ENCODE measurements around the gene BIRC5. TPM values are rescaled to one million over a fixed set of nuclear protein-coding genes. Genes with fewer than 3 reads are reported as not detected.

BIRC5 gene
- total and polyA plus RNA-seq, 4 experiments from 2014 or later = 0.18 to 0.32 TPM; not detected in 2

- Histone ChIP-seq H3K36me3 (ENCODE audit: insufficient read depth, low read length) (no peaks in the 10 kb centered on the region), H3K9me3 (ENCODE audit: control insufficient read depth in 1 of 2, low read length in 2 of 2) (no peaks in the 10 kb centered on the region), H3K4me3 (ENCODE audit: low read length in 2 of 2) (no peak overlapping the region), H3K27me3 (ENCODE audit: insufficient read depth, low read length) (no peaks in the 10 kb centered on the region), H3K4me1 (ENCODE audit: insufficient read depth, low read length) (no peaks in the 10 kb centered on the region), H3K27ac (ENCODE audit: low read depth, low read length) (no peak overlapping the region)
- H3K36me3 Mint-ChIP-seq = no peaks in the 10 kb centered on the region
- H3K4me3 Mint-ChIP-seq = no peak overlapping the region
- H3K27ac Mint-ChIP-seq = no peak overlapping the region
- ChIA-PET POLR2A (ENCODE audit: partially characterized antibody) (no interaction called here), CTCF (ENCODE audit: partially characterized antibody) (interaction anchor here (3.3 kb wide), 1 partner anchor 27 kb away, joined by 12 read pairs; no protein-coding TSS in a partner anchor)
- H3K4me1 Mint-ChIP-seq = peaks cover 0 to 11% (median 1%) of the 10 kb centered on the region in 4 donors
- DNase-seq = no peak
- intact Hi-C loops (cut with micrococcal nuclease) = no loop called here
- H3K27me3 Mint-ChIP-seq = peaks cover 4% of the 10 kb centered on the region in 2 donors
- no peaks in the 10 kb centered on the region for H3K9me3 Mint-ChIP-seq
Observed at GRCh38 chr17:78224231-78225087, 10.4 kb downstream of the BIRC5 start.

DNA sequence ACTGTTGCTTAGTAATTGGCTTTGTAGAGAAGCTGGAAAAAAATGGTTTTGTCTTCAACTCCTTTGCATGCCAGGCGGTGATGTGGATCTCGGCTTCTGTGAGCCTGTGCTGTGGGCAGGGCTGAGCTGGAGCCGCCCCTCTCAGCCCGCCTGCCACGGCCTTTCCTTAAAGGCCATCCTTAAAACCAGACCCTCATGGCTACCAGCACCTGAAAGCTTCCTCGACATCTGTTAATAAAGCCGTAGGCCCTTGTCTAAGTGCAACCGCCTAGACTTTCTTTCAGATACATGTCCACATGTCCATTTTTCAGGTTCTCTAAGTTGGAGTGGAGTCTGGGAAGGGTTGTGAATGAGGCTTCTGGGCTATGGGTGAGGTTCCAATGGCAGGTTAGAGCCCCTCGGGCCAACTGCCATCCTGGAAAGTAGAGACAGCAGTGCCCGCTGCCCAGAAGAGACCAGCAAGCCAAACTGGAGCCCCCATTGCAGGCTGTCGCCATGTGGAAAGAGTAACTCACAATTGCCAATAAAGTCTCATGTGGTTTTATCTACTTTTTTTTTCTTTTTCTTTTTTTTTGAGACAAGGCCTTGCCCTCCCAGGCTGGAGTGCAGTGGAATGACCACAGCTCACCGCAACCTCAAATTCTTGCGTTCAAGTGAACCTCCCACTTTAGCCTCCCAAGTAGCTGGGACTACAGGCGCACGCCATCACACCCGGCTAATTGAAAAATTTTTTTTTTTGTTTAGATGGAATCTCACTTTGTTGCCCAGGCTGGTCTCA lies 11.2 kb downstream of the BIRC5 start:
- Histone ChIP-seq H3K9me3 (ENCODE audit: control insufficient read depth in 1 of 2, low read length in 2 of 2) (no peaks in the 10 kb centered on the region), H3K36me3 (ENCODE audit: insufficient read depth, low read length) (no peaks in the 10 kb centered on the region), H3K27me3 (ENCODE audit: insufficient read depth, low read length) (no peaks in the 10 kb centered on the region), H3K4me3 (ENCODE audit: low read length in 2 of 2) (no peak overlapping the region), H3K27ac (ENCODE audit: low read depth, low read length) (no peak overlapping the region), H3K4me1 (ENCODE audit: insufficient read depth, low read length) (no peaks in the 10 kb centered on the region)
- Mint-ChIP-seq H3K4me1 (peaks cover 0 to 11% (median 1%) of the 10 kb centered on the region in 4 donors), H3K36me3 (no peaks in the 10 kb centered on the region), H3K27ac (peak overlapping the region in 1 of 7 donors; percentile 36), H3K4me3 (no peak overlapping the region), H3K9me3 (no peaks in the 10 kb centered on the region), H3K27me3 (peaks cover 4% of the 10 kb centered on the region in 2 donors)
- no peak for DNase-seq
- CTCF ChIA-PET (ENCODE audit: partially characterized antibody) = interaction anchor here (3.3 kb wide), 1 partner anchor 26 kb away, joined by 12 read pairs; no protein-coding TSS in a partner anchor
- POLR2A ChIA-PET (ENCODE audit: partially characterized antibody) = no interaction called here
- intact Hi-C loops (cut with micrococcal nuclease) = no loop called here

DNA sequence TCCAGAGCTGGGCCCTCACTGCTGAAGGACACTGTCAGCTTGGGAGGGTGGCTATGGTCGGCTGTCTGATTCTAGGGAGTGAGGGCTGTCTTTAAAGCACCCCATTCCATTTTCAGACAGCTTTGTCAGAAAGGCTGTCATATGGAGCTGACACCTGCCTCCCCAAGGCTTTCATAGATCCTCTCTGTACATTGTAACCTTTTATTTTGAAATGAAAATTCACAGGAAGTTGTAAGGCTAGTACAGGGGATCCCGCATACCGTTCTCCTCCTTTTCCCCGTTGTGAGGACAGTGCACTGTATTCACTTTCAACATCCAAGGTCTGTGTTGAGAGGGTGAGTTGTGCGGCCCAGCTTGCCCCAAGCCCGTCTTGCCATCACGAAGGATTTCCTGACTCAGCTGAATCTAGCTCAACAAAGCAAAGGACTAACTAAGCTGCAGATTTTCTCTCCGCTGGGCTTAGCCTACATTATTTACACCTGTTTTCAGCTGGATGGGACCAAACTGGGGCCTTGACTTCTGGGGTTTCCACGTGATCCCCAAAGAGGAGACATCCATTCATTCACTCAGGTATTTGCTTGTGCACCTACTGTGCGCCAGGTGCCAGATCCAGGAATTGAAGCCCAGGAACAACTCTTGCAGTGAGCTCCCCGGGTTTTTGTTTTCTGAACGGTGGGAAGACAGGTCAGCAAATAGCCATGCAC lies 12.2 kb downstream of the BIRC5 start:
- Mint-ChIP-seq H3K4me3 (peak overlapping the region in 2 of 8 donors; percentile 36 to 48), H3K27ac (peak overlapping the region in 2 of 7 donors; percentile 36 to 77), H3K27me3 (peaks cover 4 to 9% of the 10 kb centered on the region in 2 donors), H3K36me3 (no peaks in the 10 kb centered on the region), H3K4me1 (peaks cover 0 to 11% (median 1%) of the 10 kb centered on the region in 4 donors), H3K9me3 (no peaks in the 10 kb centered on the region)
- DNase-seq = no peak
- Histone ChIP-seq H3K27me3 (ENCODE audit: insufficient read depth, low read length) (peaks cover 3% of the 10 kb centered on the region), H3K4me3 (ENCODE audit: low read length in 2 of 2) (no peak overlapping the region), H3K36me3 (ENCODE audit: insufficient read depth, low read length) (no peaks in the 10 kb centered on the region), H3K27ac (ENCODE audit: low read depth, low read length) (no peak overlapping the region), H3K4me1 (ENCODE audit: insufficient read depth, low read length) (no peaks in the 10 kb centered on the region), H3K9me3 (ENCODE audit: control insufficient read depth in 1 of 2, low read length in 2 of 2) (no peaks in the 10 kb centered on the region)
- intact Hi-C loops (cut with micrococcal nuclease) = no loop called here
- CTCF ChIA-PET (ENCODE audit: partially characterized antibody) = interaction anchor here (1.3 to 3.3 kb wide), 2 partner anchors 25 to 29 kb away, joined by 3 to 12 read pairs; no protein-coding TSS in a partner anchor
- POLR2A ChIA-PET (ENCODE audit: partially characterized antibody) = interaction anchor here (0.6 kb wide), 1 partner anchor 18 kb away, joined by 3 read pairs; no protein-coding TSS in a partner anchor

DNA sequence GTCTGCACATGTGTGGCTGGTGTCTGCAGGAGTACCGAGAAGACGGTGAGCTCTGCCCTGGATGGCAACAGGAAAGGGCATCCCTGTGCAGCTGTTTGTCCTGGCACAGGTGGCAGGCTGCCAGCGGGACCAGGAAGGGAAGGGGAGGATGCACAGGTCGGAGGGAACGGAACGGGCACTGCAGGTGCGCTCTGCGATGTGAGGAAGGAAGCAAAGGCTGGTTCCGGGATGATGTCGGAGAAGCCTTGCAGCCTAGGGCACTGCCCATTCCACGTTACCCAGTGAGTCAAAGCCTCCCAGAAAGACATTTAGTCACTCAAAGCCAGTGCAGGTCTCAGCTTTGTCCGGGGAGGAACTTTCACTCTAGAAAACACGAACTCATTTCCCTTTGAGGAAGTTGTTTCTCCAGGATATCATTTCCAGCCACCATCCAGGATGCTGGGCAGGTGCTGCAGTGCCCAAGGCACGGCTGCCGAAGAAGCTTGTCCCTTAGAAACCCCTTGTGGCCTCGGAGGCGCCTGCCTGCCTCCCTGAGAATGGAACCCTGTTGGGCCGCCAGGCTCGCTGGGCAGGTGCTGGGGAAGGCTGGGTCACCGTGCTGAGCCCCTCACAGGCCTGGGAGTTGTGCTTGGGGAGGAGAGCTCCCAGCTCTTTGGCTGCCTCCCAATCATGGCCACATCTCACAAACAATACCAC lies 12.9 kb downstream of the BIRC5 start:
- no peaks in the 10 kb centered on the region for H3K36me3 ChIP-seq (ENCODE audit: insufficient read depth, low read length)
- H3K9me3 ChIP-seq (ENCODE audit: control insufficient read depth in 1 of 2, low read length in 2 of 2) = no peaks in the 10 kb centered on the region
- CTCF ChIA-PET (ENCODE audit: partially characterized antibody) = interaction anchor here (0.6 to 3.3 kb wide), 3 partner anchors 24 to 133 kb away, joined by 3 to 12 read pairs (median 3); no protein-coding TSS in a partner anchor
- Mint-ChIP-seq H3K27ac (no peak overlapping the region), H3K4me1 (peaks cover 0 to 11% (median 1%) of the 10 kb centered on the region in 4 donors), H3K27me3 (peaks cover 4 to 11% of the 10 kb centered on the region in 2 donors), H3K4me3 (peak overlapping the region in 2 of 8 donors; percentile 36 to 48), H3K36me3 (no peaks in the 10 kb centered on the region), H3K9me3 (no peaks in the 10 kb centered on the region)
- intact Hi-C loops (cut with micrococcal nuclease) = no loop called here
- POLR2A ChIA-PET (ENCODE audit: partially characterized antibody) = interaction anchor here (0.6 kb wide), 1 partner anchor 17 kb away, joined by 3 read pairs; no protein-coding TSS in a partner anchor
- DNase-seq = no peak
- no peaks in the 10 kb centered on the region for H3K4me1 ChIP-seq (ENCODE audit: insufficient read depth, low read length)
- H3K27me3 ChIP-seq (ENCODE audit: insufficient read depth, low read length) = peaks cover 3% of the 10 kb centered on the region
- no peak overlapping the region for H3K4me3 ChIP-seq (ENCODE audit: low read length in 2 of 2)
- H3K27ac ChIP-seq (ENCODE audit: low read depth, low read length) = no peak overlapping the region

DNA sequence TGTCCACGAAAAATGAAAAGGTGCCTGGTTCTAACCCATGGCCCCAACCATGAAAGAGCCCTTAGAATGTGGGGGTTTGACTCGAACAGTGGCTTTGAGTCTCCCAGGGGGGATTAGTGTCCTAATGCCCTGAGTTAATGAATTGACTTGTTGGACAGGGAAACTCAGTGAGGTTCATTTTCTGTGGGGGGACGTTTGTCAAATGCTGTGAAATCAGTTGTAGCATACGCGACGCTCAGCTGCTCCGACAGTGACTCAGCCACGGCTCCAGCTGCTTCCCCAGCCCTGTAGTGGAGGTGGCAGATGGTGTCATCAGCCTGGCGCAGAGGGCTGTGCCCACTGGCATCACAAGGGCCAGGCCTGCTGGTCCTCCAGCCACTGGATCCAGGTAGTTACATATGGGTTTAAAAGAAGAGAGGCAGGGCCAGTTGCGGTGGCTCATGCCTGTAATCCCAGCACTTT lies 13.4 kb downstream of the BIRC5 start:
- intact Hi-C loops (cut with micrococcal nuclease) = no loop called here
- POLR2A ChIA-PET (ENCODE audit: partially characterized antibody) = no interaction called here
- H3K36me3 ChIP-seq (ENCODE audit: insufficient read depth, low read length) = no peaks in the 10 kb centered on the region
- Mint-ChIP-seq H3K4me3 (no peak overlapping the region), H3K27me3 (peaks cover 7 to 14% of the 10 kb centered on the region in 2 donors), H3K4me1 (peaks cover 0 to 11% (median 3%) of the 10 kb centered on the region in 4 donors), H3K36me3 (no peaks in the 10 kb centered on the region), H3K27ac (peak overlapping the region in 1 of 7 donors; percentile 13), H3K9me3 (no peaks in the 10 kb centered on the region)
- CTCF ChIA-PET (ENCODE audit: partially characterized antibody) = interaction anchor here (3.3 kb wide), 1 partner anchor 24 kb away, joined by 12 read pairs; no protein-coding TSS in a partner anchor
- H3K27ac ChIP-seq (ENCODE audit: low read depth, low read length) = no peak overlapping the region
- peaks cover 7% of the 10 kb centered on the region for H3K27me3 ChIP-seq (ENCODE audit: insufficient read depth, low read length)
- DNase-seq = no peak
- H3K9me3 ChIP-seq (ENCODE audit: control insufficient read depth in 1 of 2, low read length in 2 of 2) = no peaks in the 10 kb centered on the region
- H3K4me3 ChIP-seq (ENCODE audit: low read length in 2 of 2) = no peak overlapping the region
- H3K4me1 ChIP-seq (ENCODE audit: insufficient read depth, low read length) = no peaks in the 10 kb centered on the region

- DNase-seq = no peak
- Mint-ChIP-seq H3K27me3 (peaks cover 12 to 19% of the 10 kb centered on the region in 2 donors), H3K4me1 (peaks cover 0 to 11% (median 7%) of the 10 kb centered on the region in 4 donors), H3K27ac (no peak overlapping the region), H3K36me3 (no peaks in the 10 kb centered on the region), H3K4me3 (no peak overlapping the region), H3K9me3 (no peaks in the 10 kb centered on the region)
- ChIA-PET POLR2A (ENCODE audit: partially characterized antibody) (no interaction called here), CTCF (ENCODE audit: partially characterized antibody) (no interaction called here)
- Histone ChIP-seq H3K4me3 (ENCODE audit: low read length in 2 of 2) (no peak overlapping the region), H3K36me3 (ENCODE audit: insufficient read depth, low read length) (no peaks in the 10 kb centered on the region), H3K4me1 (ENCODE audit: insufficient read depth, low read length) (peaks cover 3% of the 10 kb centered on the region), H3K9me3 (ENCODE audit: control insufficient read depth in 1 of 2, low read length in 2 of 2) (no peaks in the 10 kb centered on the region), H3K27me3 (ENCODE audit: insufficient read depth, low read length) (peaks cover 12% of the 10 kb centered on the region), H3K27ac (ENCODE audit: low read depth, low read length) (no peak overlapping the region)
- intact Hi-C loops (cut with micrococcal nuclease) = no loop called here
Observed at GRCh38 chr17:78228176-78228575, 14.1 kb downstream of the BIRC5 start.

All from CD4-positive, alpha-beta memory T cell (primary cell).